Measurements from ENCODE around the gene KCTD3.

KCTD3 gene

GRCh38 chr1:215529111-215529510 lies 38.0 kb upstream of the KCTD3 start:
- Histone ChIP-seq H3K18ac (ENCODE audit: low read depth in 1 of 2, low read length in 2 of 2) (no peak overlapping the region), H2BK5ac (ENCODE audit: low read depth, low read length, poor library complexity, severe bottlenecking) (no peak overlapping the region), H3K14ac (ENCODE audit: low read length in 2 of 2) (no peak overlapping the region), H2AK5ac (ENCODE audit: low read length, severe bottlenecking) (no peak overlapping the region), H3K27me3 (ENCODE audit: control insufficient read depth in 1 of 2, insufficient read depth in 1 of 2, low read length in 2 of 2) (no peaks in the 10 kb centered on the region), H3K4me2 (ENCODE audit: low read length, poor library complexity, severe bottlenecking) (no peak overlapping the region), H3K4me3 (ENCODE audit: insufficient read depth in 1 of 2, low read depth in 1 of 2, low read length in 2 of 2) (no peak overlapping the region), H3K9me3 (ENCODE audit: control insufficient read depth, low read length) (no peaks in the 10 kb centered on the region), H3K27ac (ENCODE audit: low read length, poor library complexity, severe bottlenecking) (no peak overlapping the region), H4K91ac (ENCODE audit: low read length) (no peak overlapping the region), H3K79me1 (replicated peaks; ENCODE audit: low read length, poor library complexity, severe bottlenecking) (no peaks in the 10 kb centered on the region), H2AFZ (ENCODE audit: low read depth, low read length) (no peak overlapping the region), H2BK12ac (ENCODE audit: low read length in 2 of 2) (no peak overlapping the region), H2BK120ac (ENCODE audit: low read depth, low read length) (no peak overlapping the region), H3K4ac (ENCODE audit: low read depth in 1 of 2, low read length in 2 of 2) (no peak overlapping the region), H2BK15ac (ENCODE audit: low read depth, poor library complexity, severe bottlenecking) (no peak overlapping the region), H3K9ac (ENCODE audit: low read length) (no peak overlapping the region), H4K8ac (ENCODE audit: low read length) (no peak overlapping the region), H3K4me1 (ENCODE audit: control insufficient read depth, insufficient read depth, low read depth, low read length) (no peaks in the 10 kb centered on the region), H3K23ac (ENCODE audit: low read length in 2 of 2) (no peak overlapping the region), H3K36me3 (ENCODE audit: control insufficient read depth in 1 of 2, insufficient read depth in 2 of 2, low read depth in 1 of 2, low read length in 2 of 2) (no peaks in the 10 kb centered on the region)
- DNase-seq = peak; percentile 20
- 60% methylated on average over 4 of the region's 4 CpGs for WGBS

- Histone ChIP-seq H3K4me2 (ENCODE audit: low read length, poor library complexity, severe bottlenecking) (no peak overlapping the region), H2BK120ac (ENCODE audit: low read depth, low read length) (no peak overlapping the region), H3K4me3 (ENCODE audit: insufficient read depth in 1 of 2, low read depth in 1 of 2, low read length in 2 of 2) (no peak overlapping the region), H3K18ac (ENCODE audit: low read depth in 1 of 2, low read length in 2 of 2) (no peak overlapping the region), H3K4me1 (ENCODE audit: control insufficient read depth, insufficient read depth, low read depth, low read length) (no peaks in the 10 kb centered on the region), H4K8ac (ENCODE audit: low read length) (no peak overlapping the region), H2BK12ac (ENCODE audit: low read length in 2 of 2) (no peak overlapping the region), H2BK5ac (ENCODE audit: low read depth, low read length, poor library complexity, severe bottlenecking) (no peak overlapping the region), H3K79me1 (replicated peaks; ENCODE audit: low read length, poor library complexity, severe bottlenecking) (no peaks in the 10 kb centered on the region), H2BK15ac (ENCODE audit: low read depth, poor library complexity, severe bottlenecking) (no peak overlapping the region), H3K27ac (ENCODE audit: low read length, poor library complexity, severe bottlenecking) (no peak overlapping the region), H4K91ac (ENCODE audit: low read length) (no peak overlapping the region), H3K9me3 (ENCODE audit: control insufficient read depth, low read length) (no peaks in the 10 kb centered on the region), H3K23ac (ENCODE audit: low read length in 2 of 2) (no peak overlapping the region), H3K4ac (ENCODE audit: low read depth in 1 of 2, low read length in 2 of 2) (no peak overlapping the region), H3K14ac (ENCODE audit: low read length in 2 of 2) (no peak overlapping the region), H3K9ac (ENCODE audit: low read length) (no peak overlapping the region), H3K27me3 (ENCODE audit: control insufficient read depth in 1 of 2, insufficient read depth in 1 of 2, low read length in 2 of 2) (no peaks in the 10 kb centered on the region), H2AFZ (ENCODE audit: low read depth, low read length) (no peak overlapping the region), H2AK5ac (ENCODE audit: low read length, severe bottlenecking) (no peak overlapping the region), H3K36me3 (ENCODE audit: control insufficient read depth in 1 of 2, insufficient read depth in 2 of 2, low read depth in 1 of 2, low read length in 2 of 2) (no peaks in the 10 kb centered on the region)
- 92% methylated on average over 2 of the region's 2 CpGs for WGBS
- no peak for DNase-seq
These were observed 37.5 kb upstream of the KCTD3 start for GRCh38 chr1:215529571-215529970.

GRCh38 chr1:215530401-215530984 lies 36.6 kb upstream of the KCTD3 start:
- WGBS = 76% methylated on average over 4 of the region's 5 CpGs
- Histone ChIP-seq H4K91ac (ENCODE audit: low read length) (no peak overlapping the region), H3K79me1 (replicated peaks; ENCODE audit: low read length, poor library complexity, severe bottlenecking) (no peaks in the 10 kb centered on the region), H3K9me3 (ENCODE audit: control insufficient read depth, low read length) (no peaks in the 10 kb centered on the region), H3K4me1 (ENCODE audit: control insufficient read depth, insufficient read depth, low read depth, low read length) (no peaks in the 10 kb centered on the region), H3K4ac (ENCODE audit: low read depth in 1 of 2, low read length in 2 of 2) (no peak overlapping the region), H3K9ac (ENCODE audit: low read length) (no peak overlapping the region), H3K27me3 (ENCODE audit: control insufficient read depth in 1 of 2, insufficient read depth in 1 of 2, low read length in 2 of 2) (no peaks in the 10 kb centered on the region), H2AFZ (ENCODE audit: low read depth, low read length) (no peak overlapping the region), H3K27ac (ENCODE audit: low read length, poor library complexity, severe bottlenecking) (no peak overlapping the region), H2BK12ac (ENCODE audit: low read length in 2 of 2) (no peak overlapping the region), H4K8ac (ENCODE audit: low read length) (no peak overlapping the region), H3K18ac (ENCODE audit: low read depth in 1 of 2, low read length in 2 of 2) (no peak overlapping the region), H2BK120ac (ENCODE audit: low read depth, low read length) (no peak overlapping the region), H2BK5ac (ENCODE audit: low read depth, low read length, poor library complexity, severe bottlenecking) (no peak overlapping the region), H2AK5ac (ENCODE audit: low read length, severe bottlenecking) (no peak overlapping the region), H3K4me3 (ENCODE audit: insufficient read depth in 1 of 2, low read depth in 1 of 2, low read length in 2 of 2) (no peak overlapping the region), H3K36me3 (ENCODE audit: control insufficient read depth in 1 of 2, insufficient read depth in 2 of 2, low read depth in 1 of 2, low read length in 2 of 2) (no peaks in the 10 kb centered on the region), H3K4me2 (ENCODE audit: low read length, poor library complexity, severe bottlenecking) (no peak overlapping the region), H2BK15ac (ENCODE audit: low read depth, poor library complexity, severe bottlenecking) (no peak overlapping the region), H3K14ac (ENCODE audit: low read length in 2 of 2) (no peak overlapping the region), H3K23ac (ENCODE audit: low read length in 2 of 2) (no peak overlapping the region)
- DNase-seq = no peak

- H3K4ac ChIP-seq (ENCODE audit: low read depth in 1 of 2, low read length in 2 of 2) = no peak overlapping the region
- H4K91ac ChIP-seq (ENCODE audit: low read length) = no peak overlapping the region
- no peaks in the 10 kb centered on the region for H3K9me3 ChIP-seq (ENCODE audit: control insufficient read depth, low read length)
- no peak overlapping the region for H4K8ac ChIP-seq (ENCODE audit: low read length)
- no peak overlapping the region for H3K4me2 ChIP-seq (ENCODE audit: low read length, poor library complexity, severe bottlenecking)
- H2BK120ac ChIP-seq (ENCODE audit: low read depth, low read length) = no peak overlapping the region
- no peak overlapping the region for H2BK5ac ChIP-seq (ENCODE audit: low read depth, low read length, poor library complexity, severe bottlenecking)
- no peaks in the 10 kb centered on the region for H3K79me1 ChIP-seq (replicated peaks; ENCODE audit: low read length, poor library complexity, severe bottlenecking)
- no peak overlapping the region for H2BK12ac ChIP-seq (ENCODE audit: low read length in 2 of 2)
- no peak overlapping the region for H3K18ac ChIP-seq (ENCODE audit: low read depth in 1 of 2, low read length in 2 of 2)
- no peaks in the 10 kb centered on the region for H3K27me3 ChIP-seq (ENCODE audit: control insufficient read depth in 1 of 2, insufficient read depth in 1 of 2, low read length in 2 of 2)
- H3K36me3 ChIP-seq (ENCODE audit: control insufficient read depth in 1 of 2, insufficient read depth in 2 of 2, low read depth in 1 of 2, low read length in 2 of 2) = no peaks in the 10 kb centered on the region
- H3K14ac ChIP-seq (ENCODE audit: low read length in 2 of 2) = no peak overlapping the region
- WGBS = 93% methylated on average over 4 of the region's 5 CpGs
- H3K4me3 ChIP-seq (ENCODE audit: insufficient read depth in 1 of 2, low read depth in 1 of 2, low read length in 2 of 2) = no peak overlapping the region
- H2BK15ac ChIP-seq (ENCODE audit: low read depth, poor library complexity, severe bottlenecking) = no peak overlapping the region
- DNase-seq = no peak
- H2AFZ ChIP-seq (ENCODE audit: low read depth, low read length) = no peak overlapping the region
- no peak overlapping the region for H3K23ac ChIP-seq (ENCODE audit: low read length in 2 of 2)
- no peak overlapping the region for H3K27ac ChIP-seq (ENCODE audit: low read length, poor library complexity, severe bottlenecking)
- H2AK5ac ChIP-seq (ENCODE audit: low read length, severe bottlenecking) = no peak overlapping the region
- H3K4me1 ChIP-seq (ENCODE audit: control insufficient read depth, insufficient read depth, low read depth, low read length) = no peaks in the 10 kb centered on the region
- no peak overlapping the region for H3K9ac ChIP-seq (ENCODE audit: low read length)
These were observed 27.1 kb upstream of the KCTD3 start for GRCh38 chr1:215539803-215540570.

All from mesenchymal stem cell (in vitro differentiated cells and primary cell).